ENCODE data around the gene PKP4. TPM values are rescaled to one million over a fixed set of nuclear protein-coding genes. Genes with fewer than 3 reads are reported as not detected.

The PKP4 gene
- total RNA-seq, 2 experiments from 2014 or later, result 39.2 to 58.4 TPM

DNA sequence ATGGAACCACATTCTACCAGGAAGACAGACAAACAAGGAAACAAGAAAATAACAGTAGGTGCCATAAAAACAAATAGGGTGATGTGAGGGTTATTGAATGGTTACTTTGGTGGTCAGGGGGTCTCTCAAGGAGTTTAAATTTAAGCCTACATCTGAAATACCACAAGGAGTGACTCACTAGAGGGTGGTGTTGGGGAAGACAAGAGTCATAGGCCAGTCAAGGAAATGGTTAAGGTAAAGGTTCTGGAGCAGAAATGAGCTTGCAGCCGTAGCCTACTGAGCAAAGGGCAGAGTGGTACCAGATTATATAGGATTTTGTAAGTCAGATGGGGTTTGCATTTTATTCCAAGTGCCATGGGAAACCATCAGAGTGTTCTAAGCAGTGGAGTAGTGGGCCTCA is 202.7 kb downstream of the PKP4 start:
- ChIA-PET POLR2A (interaction anchor here (0.5 kb wide), 1 partner anchor 614 kb away, joined by 3 read pairs; no protein-coding TSS in a partner anchor), CTCF (no interaction called here)
- DNase-seq, result no peak
- H3K27ac Mint-ChIP-seq, result no peak overlapping the region
- ATAC-seq, result peak; percentile 36
- no peaks in the 10 kb centered on the region for H3K27me3 Mint-ChIP-seq
- no peak overlapping the region for H3K4me3 Mint-ChIP-seq
- intact Hi-C loops (cut with DNase I, micrococcal nuclease), result no loop called here
- H3K4me1 Mint-ChIP-seq, result no peaks in the 10 kb centered on the region
- H3K9me3 Mint-ChIP-seq (ENCODE audit: low read depth), result no peaks in the 10 kb centered on the region
- H3K36me3 Mint-ChIP-seq (ENCODE audit: low read depth), result peaks cover 2% of the 10 kb centered on the region

DNA sequence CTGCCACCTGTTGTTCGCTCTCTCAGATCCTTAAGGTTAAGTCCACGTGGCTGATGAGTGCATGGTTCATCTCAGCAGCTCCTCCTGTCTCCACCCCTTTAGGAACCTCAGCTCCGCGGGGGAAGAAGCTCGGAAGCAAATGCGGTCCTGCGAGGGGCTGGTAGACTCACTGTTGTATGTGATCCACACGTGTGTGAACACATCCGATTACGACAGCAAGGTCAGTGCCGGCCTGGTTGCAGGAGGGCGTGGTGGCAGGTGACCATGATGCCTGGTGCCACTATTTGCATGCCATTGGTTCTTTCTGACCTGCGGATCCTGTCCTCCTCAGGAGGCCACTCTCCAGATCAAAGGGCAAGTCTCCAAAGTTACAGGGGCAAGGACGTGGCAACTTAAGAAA is 204.5 kb downstream of the PKP4 start:
- H3K27me3 Mint-ChIP-seq, result no peaks in the 10 kb centered on the region

DNA sequence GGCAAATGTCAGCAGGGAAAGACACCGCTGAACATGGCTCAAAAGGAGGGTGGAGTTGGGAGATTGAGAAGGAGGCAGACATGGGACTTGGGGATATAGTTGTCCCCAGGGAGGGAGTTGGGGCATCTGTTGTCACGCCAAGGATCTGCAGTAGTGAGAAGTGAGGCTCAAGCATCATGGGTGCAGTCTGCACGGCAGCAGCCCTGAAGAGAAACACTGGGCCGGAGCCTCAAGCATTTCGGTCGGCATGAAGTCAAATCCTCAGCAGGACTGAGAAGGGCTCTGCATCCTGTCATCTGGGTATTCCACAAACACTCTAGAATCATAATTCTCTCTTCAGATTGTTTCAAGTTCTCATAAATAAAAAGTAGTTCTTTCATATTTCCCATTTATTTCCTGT is 205.7 kb downstream of the PKP4 start:
- intact Hi-C loops (cut with DNase I, micrococcal nuclease), result no loop called here
- no peak overlapping the region for H3K27ac Mint-ChIP-seq
- no peak overlapping the region for H3K4me3 Mint-ChIP-seq
- no peaks in the 10 kb centered on the region for H3K27me3 Mint-ChIP-seq
- ChIA-PET POLR2A (no interaction called here), CTCF (no interaction called here)
- H3K36me3 Mint-ChIP-seq (ENCODE audit: low read depth), result peaks cover 16% of the 10 kb centered on the region
- ATAC-seq (no peak), DNase-seq (no peak)
- H3K4me1 Mint-ChIP-seq, result no peaks in the 10 kb centered on the region
- H3K9me3 Mint-ChIP-seq (ENCODE audit: low read depth), result no peaks in the 10 kb centered on the region

More for the DNA sequence above, 204.5 kb downstream of the PKP4 start:
- Mint-ChIP-seq H3K4me1 (no peaks in the 10 kb centered on the region), H3K27ac (no peak overlapping the region), H3K9me3 (ENCODE audit: low read depth) (no peaks in the 10 kb centered on the region), H3K4me3 (no peak overlapping the region), H3K36me3 (ENCODE audit: low read depth) (peaks cover 7% of the 10 kb centered on the region)
- ATAC-seq, result no peak
- CTCF ChIA-PET, result interaction anchor here (0.6 kb wide), 1 partner anchor 469 kb away, joined by 3 read pairs; no protein-coding TSS in a partner anchor
- POLR2A ChIA-PET, result no interaction called here
- intact Hi-C loops (cut with DNase I, micrococcal nuclease), result no loop called here
- DNase-seq, result no peak

GRCh38 chr2:158663796-158664195 is 207.0 kb downstream of the PKP4 start:
- Mint-ChIP-seq H3K36me3 (ENCODE audit: low read depth) (peaks cover 20% of the 10 kb centered on the region), H3K4me1 (no peaks in the 10 kb centered on the region), H3K4me3 (no peak overlapping the region), H3K9me3 (ENCODE audit: low read depth) (no peaks in the 10 kb centered on the region), H3K27ac (no peak overlapping the region), H3K27me3 (no peaks in the 10 kb centered on the region)
- no peak for DNase-seq
- ChIA-PET POLR2A (no interaction called here), CTCF (interaction anchor here (0.6 kb wide), 1 partner anchor 717 kb away, joined by 3 read pairs; no protein-coding TSS in a partner anchor)
- ATAC-seq, result no peak
- intact Hi-C loops (cut with DNase I, micrococcal nuclease), result no loop called here

- Mint-ChIP-seq H3K9me3 (ENCODE audit: low read depth) (no peaks in the 10 kb centered on the region), H3K4me1 (no peaks in the 10 kb centered on the region), H3K27ac (no peak overlapping the region), H3K4me3 (no peak overlapping the region), H3K27me3 (no peaks in the 10 kb centered on the region), H3K36me3 (ENCODE audit: low read depth) (peaks cover 22% of the 10 kb centered on the region)
- ChIA-PET CTCF (no interaction called here), POLR2A (no interaction called here)
- intact Hi-C loops (cut with DNase I, micrococcal nuclease), result no loop called here
- DNase-seq, result no peak
- no peak for ATAC-seq
These were observed 208.2 kb downstream of the PKP4 start for GRCh38 chr2:158664987-158665386.

GRCh38 chr2:158665536-158666302 is 209.0 kb downstream of the PKP4 start:
- no peaks in the 10 kb centered on the region for H3K27me3 Mint-ChIP-seq
- CTCF ChIA-PET, result interaction anchor here (1.8 kb wide), 1 partner anchor 12 kb away, joined by 4 read pairs; no protein-coding TSS in a partner anchor
- DNase-seq (no peak), ATAC-seq (no peak)
- POLR2A ChIA-PET, result no interaction called here
- no peaks in the 10 kb centered on the region for H3K4me1 Mint-ChIP-seq
- no peak overlapping the region for H3K4me3 Mint-ChIP-seq
- intact Hi-C loops (cut with DNase I, micrococcal nuclease), result no loop called here
- H3K27ac Mint-ChIP-seq, result no peak overlapping the region
- no peaks in the 10 kb centered on the region for H3K9me3 Mint-ChIP-seq (ENCODE audit: low read depth)
- H3K36me3 Mint-ChIP-seq (ENCODE audit: low read depth), result peaks cover 22% of the 10 kb centered on the region

DNA sequence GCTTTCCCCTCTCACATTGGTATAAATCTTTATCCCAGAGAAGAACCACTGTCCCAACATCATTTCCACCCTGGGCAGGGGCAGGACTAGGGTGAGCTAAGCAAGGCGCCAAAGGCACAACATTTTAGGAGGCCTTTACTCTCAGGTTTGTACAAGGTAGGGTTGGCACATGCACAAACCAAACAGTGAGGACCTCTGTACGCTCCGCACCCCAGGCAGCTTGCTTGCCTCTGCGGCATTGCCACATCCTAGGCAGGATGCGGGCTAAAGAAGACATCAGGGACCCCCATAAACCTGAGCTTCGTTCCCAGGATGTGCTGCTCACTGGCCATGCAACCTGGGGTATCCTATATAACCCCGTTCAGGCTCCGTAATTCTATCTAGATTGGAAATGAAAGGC is 210.2 kb downstream of the PKP4 start:
- Mint-ChIP-seq H3K27me3 (no peaks in the 10 kb centered on the region), H3K9me3 (ENCODE audit: low read depth) (no peaks in the 10 kb centered on the region), H3K4me3 (no peak overlapping the region), H3K4me1 (no peaks in the 10 kb centered on the region), H3K36me3 (ENCODE audit: low read depth) (peaks cover 20% of the 10 kb centered on the region), H3K27ac (no peak overlapping the region)
- ChIA-PET POLR2A (no interaction called here), CTCF (interaction anchor here (1.8 kb wide), 1 partner anchor 13 kb away, joined by 4 read pairs; no protein-coding TSS in a partner anchor)
- ATAC-seq (no peak), DNase-seq (no peak)
- intact Hi-C loops (cut with DNase I, micrococcal nuclease), result no loop called here

- no peaks in the 10 kb centered on the region for H3K27me3 Mint-ChIP-seq
- intact Hi-C loops (cut with DNase I, micrococcal nuclease), result no loop called here
- CTCF ChIA-PET, result no interaction called here
- no peak for DNase-seq
- POLR2A ChIA-PET, result no interaction called here
- H3K27ac Mint-ChIP-seq, result no peak overlapping the region
- H3K4me3 Mint-ChIP-seq, result no peak overlapping the region
- no peaks in the 10 kb centered on the region for H3K4me1 Mint-ChIP-seq
- H3K9me3 Mint-ChIP-seq (ENCODE audit: low read depth), result no peaks in the 10 kb centered on the region
- peaks cover 20% of the 10 kb centered on the region for H3K36me3 Mint-ChIP-seq (ENCODE audit: low read depth)
- ATAC-seq, result no peak
These were observed 210.8 kb downstream of the PKP4 start for GRCh38 chr2:158667586-158667985.

DNA sequence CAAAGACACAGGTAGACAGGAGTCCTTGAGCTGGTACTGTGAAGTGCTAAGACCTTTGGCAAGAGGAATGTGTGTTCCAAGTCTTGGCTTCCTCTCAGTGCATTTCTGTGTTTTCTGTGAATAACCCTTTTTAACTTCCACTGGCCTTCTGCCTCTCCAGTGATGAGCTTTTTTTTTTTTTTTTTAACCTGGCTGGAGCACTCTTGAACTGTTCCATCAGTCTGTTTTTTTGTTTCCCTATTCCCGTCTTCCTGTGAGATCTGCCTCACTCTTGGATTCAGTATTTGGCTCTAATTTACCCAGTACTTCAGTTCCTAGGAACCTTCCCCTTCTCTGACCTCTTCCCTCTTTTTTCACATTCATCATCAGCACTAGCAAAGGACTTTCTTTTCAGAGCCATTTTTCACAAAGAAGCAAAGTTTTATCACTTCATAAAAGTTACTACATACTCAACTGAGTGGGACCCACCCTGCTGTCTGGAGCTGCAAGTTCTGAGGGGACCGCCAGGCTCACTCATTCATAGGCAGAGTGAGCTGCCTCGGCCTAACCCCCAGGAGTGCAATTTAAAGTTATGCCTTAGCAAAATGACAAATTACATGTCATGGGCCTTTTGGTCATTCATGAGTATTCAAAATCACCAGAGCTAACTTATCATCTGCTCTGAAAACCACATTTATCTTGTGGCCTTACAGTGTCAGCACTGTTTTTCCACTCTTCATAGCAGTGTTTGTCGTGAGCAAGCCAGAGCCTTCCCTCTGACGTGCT is 211.4 kb downstream of the PKP4 start:
- Mint-ChIP-seq H3K36me3 (ENCODE audit: low read depth) (peaks cover 20% of the 10 kb centered on the region), H3K27ac (no peak overlapping the region), H3K9me3 (ENCODE audit: low read depth) (no peaks in the 10 kb centered on the region), H3K4me3 (no peak overlapping the region), H3K27me3 (no peaks in the 10 kb centered on the region), H3K4me1 (no peaks in the 10 kb centered on the region)
- ATAC-seq (no peak), DNase-seq (no peak)
- CTCF ChIA-PET, result no interaction called here
- POLR2A ChIA-PET, result no interaction called here
- intact Hi-C loops (cut with DNase I, micrococcal nuclease), result no loop called here

DNA sequence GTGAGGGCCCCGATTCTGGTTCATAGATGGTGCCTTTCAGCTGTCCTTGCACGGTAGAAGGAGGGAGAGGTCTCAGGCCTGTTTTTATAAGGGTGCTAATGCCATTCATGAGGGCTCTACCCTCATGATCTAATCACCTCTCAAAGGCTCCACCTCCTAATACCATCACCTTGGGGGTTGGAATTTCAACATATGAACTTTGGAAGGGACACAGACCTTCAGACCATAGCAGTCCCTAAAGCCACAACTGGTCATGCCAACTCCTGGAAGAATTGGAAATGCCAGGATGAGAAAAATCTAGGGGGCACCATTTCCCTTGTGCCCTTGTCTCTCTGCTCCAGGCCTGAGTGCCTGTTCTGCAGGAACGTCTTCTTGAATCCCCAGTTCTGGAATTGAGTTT is 213.5 kb downstream of the PKP4 start:
- no peak for ATAC-seq
- intact Hi-C loops (cut with DNase I, micrococcal nuclease), result no loop called here
- Mint-ChIP-seq H3K9me3 (ENCODE audit: low read depth) (no peaks in the 10 kb centered on the region), H3K27ac (no peak overlapping the region), H3K4me1 (no peaks in the 10 kb centered on the region), H3K36me3 (ENCODE audit: low read depth) (peaks cover 24% of the 10 kb centered on the region), H3K4me3 (no peak overlapping the region), H3K27me3 (no peaks in the 10 kb centered on the region)
- ChIA-PET CTCF (no interaction called here), POLR2A (no interaction called here)
- no peak for DNase-seq

- CTCF ChIA-PET, result no interaction called here
- H3K4me1 Mint-ChIP-seq, result no peaks in the 10 kb centered on the region
- H3K27ac Mint-ChIP-seq, result no peak overlapping the region
- ATAC-seq (no peak), DNase-seq (no peak)
- intact Hi-C loops (cut with DNase I, micrococcal nuclease), result no loop called here
- H3K4me3 Mint-ChIP-seq, result no peak overlapping the region
- peaks cover 16% of the 10 kb centered on the region for H3K36me3 Mint-ChIP-seq (ENCODE audit: low read depth)
- no peaks in the 10 kb centered on the region for H3K9me3 Mint-ChIP-seq (ENCODE audit: low read depth)
- POLR2A ChIA-PET, result no interaction called here
- no peaks in the 10 kb centered on the region for H3K27me3 Mint-ChIP-seq
These were observed 214.9 kb downstream of the PKP4 start for GRCh38 chr2:158671360-158672245.
